ENCODE data around the gene PRSS50. TPM values are rescaled to one million over a fixed set of nuclear protein-coding genes. Genes with fewer than 3 reads are reported as not detected.
A peak's percentile ranks its signal among the peaks of the same experiment; 100 is the strongest.
"Not testable (repeated sequence)": the region's sequence is repeated elsewhere in the genome, so short reads cannot be mapped to it uniquely, and the experiment has no call there.

PRSS50 gene
- total RNA-seq, 6 donors from 2014 or later: 0.10 to 4.2 (median 0.40) TPM

GRCh38 chr3:46756642-46757041 lies 39.0 kb upstream of the PRSS50 start:
- no peak for ATAC-seq (ENCODE audit: low FRiP score in 2 of 2)
- H3K27ac ChIP-seq: no peak overlapping the region
- TF ChIP-seq EP300 (IDR thresholded peaks at IDR 0.05) (no peak), POLR2A (IDR thresholded peaks at IDR 0.05) (no peak), POLR2AphosphoS5 (IDR thresholded peaks at IDR 0.05) (no peak), CTCF (IDR thresholded peaks at IDR 0.05) (no peak)
- no peaks in the 10 kb centered on the region for H3K27me3 ChIP-seq
- no peak overlapping the region for H3K4me3 ChIP-seq
- 93 to 96% methylated on average over 29 to 31 of the region's 31 CpGs for WGBS, 2 donors
- peak in 1 of 2 donors; percentile 70 for DNase-seq
- H3K36me3 ChIP-seq: no peaks in the 10 kb centered on the region
- no peaks in the 10 kb centered on the region for H3K4me1 ChIP-seq
- H3K9me3 ChIP-seq: no peaks in the 10 kb centered on the region

- Histone ChIP-seq H3K27me3 (no peaks in the 10 kb centered on the region), H3K9me3 (no peaks in the 10 kb centered on the region), H3K4me3 (no peak overlapping the region), H3K27ac (no peak overlapping the region), H3K4me1 (no peaks in the 10 kb centered on the region), H3K36me3 (no peaks in the 10 kb centered on the region)
- DNase-seq: no peak
- 92 to 94% methylated on average over 6 of the region's 6 CpGs for WGBS, 2 donors
- peak in 1 of 2 donors; percentile 37 for ATAC-seq (ENCODE audit: low FRiP score in 2 of 2)
- no peak for TF ChIP-seq POLR2A (IDR thresholded peaks at IDR 0.05)
- no peak for TF ChIP-seq EP300 (IDR thresholded peaks at IDR 0.05)
- TF ChIP-seq POLR2AphosphoS5 (IDR thresholded peaks at IDR 0.05): no peak
- TF ChIP-seq CTCF (IDR thresholded peaks at IDR 0.05): no peak
These were observed 38.0 kb upstream of the PRSS50 start for GRCh38 chr3:46755646-46756045.

- H3K9me3 ChIP-seq; ATAC-seq (ENCODE audit: low FRiP score in 2 of 2); H3K4me1 ChIP-seq; H3K27ac ChIP-seq; DNase-seq; H3K4me3 ChIP-seq; H3K27me3 ChIP-seq; H3K36me3 ChIP-seq: not testable (repeated sequence)
- WGBS, 2 donors: 69 to 83% methylated on average over 4 to 6 of the region's 6 CpGs
These were observed 35.5 kb upstream of the PRSS50 start for GRCh38 chr3:46753127-46753526.

GRCh38 chr3:46750555-46751038 lies 32.9 kb upstream of the PRSS50 start:
- Histone ChIP-seq H3K9me3 (no peaks in the 10 kb centered on the region), H3K36me3 (no peaks in the 10 kb centered on the region), H3K27ac (no peak overlapping the region), H3K4me3 (no peak overlapping the region), H3K4me1 (no peaks in the 10 kb centered on the region), H3K27me3 (no peaks in the 10 kb centered on the region)
- ATAC-seq (ENCODE audit: low FRiP score in 2 of 2) (peak in 1 of 2 donors; percentile 27), DNase-seq (peak in 1 of 2 donors; percentile 77)
- TF ChIP-seq CTCF (IDR thresholded peaks at IDR 0.05) (no peak), POLR2AphosphoS5 (IDR thresholded peaks at IDR 0.05) (no peak), POLR2A (IDR thresholded peaks at IDR 0.05) (no peak), EP300 (IDR thresholded peaks at IDR 0.05) (no peak)
- 94% methylated on average over 30 to 38 of the region's 41 CpGs for WGBS, 2 donors

- 73 to 76% methylated on average over 4 of the region's 4 CpGs for WGBS, 2 donors
- no peaks in the 10 kb centered on the region for H3K4me1 ChIP-seq
These were observed 31.5 kb upstream of the PRSS50 start for GRCh38 chr3:46749129-46749528.

More at GRCh38 chr3:46749129-46749528, 31.5 kb upstream of the PRSS50 start:
- ATAC-seq (ENCODE audit: low FRiP score in 2 of 2) (no peak), DNase-seq (no peak)
- H3K4me3 ChIP-seq: no peak overlapping the region
- H3K36me3 ChIP-seq: no peaks in the 10 kb centered on the region
- no peaks in the 10 kb centered on the region for H3K9me3 ChIP-seq
- TF ChIP-seq EP300 (IDR thresholded peaks at IDR 0.05): no peak
- TF ChIP-seq POLR2A (IDR thresholded peaks at IDR 0.05): no peak
- no peak for TF ChIP-seq POLR2AphosphoS5 (IDR thresholded peaks at IDR 0.05)
- TF ChIP-seq CTCF (IDR thresholded peaks at IDR 0.05): no peak
- no peaks in the 10 kb centered on the region for H3K27me3 ChIP-seq
- H3K27ac ChIP-seq: no peak overlapping the region
